GM12878 (cell line): ENCODE results near the gene ALOX12B. TPM values are rescaled to one million over a fixed set of nuclear protein-coding genes. Genes with fewer than 3 reads are reported as not detected.
A peak's percentile ranks its signal among the peaks of the same experiment; 100 is the strongest.

Source experiments
- ATAC-seq: fragments of 200-7000 bp; cut with Tn5 transposase; 3 replicates; pipeline ENCODE4 v1.9.1; 2020; ENCODE audit warnings: mild to moderate bottlenecking, moderate library complexity
- BruUV-seq: library from RNA; stranded (reverse); fragments of 400-500 nt; replicated peaks from 2 replicates; lab custom pipeline; 2021; lab: Mats Ljungman, UMichigan
- CTCF ChIA-PET: fragments of 300-600 bp; sonication (Branson Sonifier 250); formaldehyde crosslinking; extraction: SDS; loops from one replicate; lab custom pipeline; 2021; ENCODE audit warnings: inconsistent platforms; lab: Yijun Ruan, JAX
- POLR2A ChIA-PET: fragments of 350-600 bp; formaldehyde crosslinking; extraction: SDS; loops from one replicate; lab custom pipeline; 2021; ENCODE audit warnings: inconsistent platforms; lab: Charles Lee
- RAD21 ChIA-PET: fragments of 300-600 bp; sonication (Branson Sonifier 250); formaldehyde crosslinking; loops from one replicate; lab custom pipeline; 2023; ENCODE audit warnings: antibody characterized with exemption; ENCODE audit not compliant: unreplicated experiment; lab: Charles Lee
- SMC1A ChIA-PET: fragments of 300-600 bp; sonication (Branson Sonifier 250); formaldehyde crosslinking; loops from one replicate; lab custom pipeline; 2023; ENCODE audit not compliant: unreplicated experiment, uncharacterized antibody; lab: Charles Lee
- DNase-seq: peaks from one replicate; pipeline ENCODE4 v3.0.0-alpha.2; 2011; ENCODE audit warnings: low read depth, low spot score
- FAIRE-seq: peaks from 3 replicates; lab custom pipeline; 2011; peaks lifted over from hg19 to GRCh38; lab: Jason Lieb, UNC
- H2AFZ ChIP-seq: 2 replicates; pipeline ENCODE4 v1.6.0; 2011; ENCODE audit warnings: low read depth, low read length, control low read depth; ENCODE audit not compliant: control insufficient read depth
- H3K27ac ChIP-seq: 2 replicates; pipeline ENCODE4 v1.5.1; 2011; ENCODE audit warnings: control low read depth; ENCODE audit not compliant: control insufficient read depth, insufficient read depth
- H3K27me3 ChIP-seq, 2 experiments: replicated peaks in 1 of 2; 2 replicates each; pipeline versions ENCODE4 v1.6.0 to v1.6.1; 2011; ENCODE audit warnings: low read length in 1 of 2; ENCODE audit not compliant: control insufficient read depth in 2 of 2, insufficient read depth in 2 of 2
- H3K36me3 ChIP-seq, 2 experiments: 2 replicates each; pipeline ENCODE4 v1.5.1; 2011; ENCODE audit warnings: low read length in 1 of 2; ENCODE audit not compliant: control insufficient read depth in 2 of 2, insufficient read depth in 2 of 2
- H3K4me1 ChIP-seq: 2 replicates; pipeline ENCODE4 v1.6.1; 2011; ENCODE audit warnings: mild to moderate bottlenecking, low read length, moderate library complexity, mixed read lengths; ENCODE audit not compliant: control insufficient read depth, insufficient read depth
- H3K4me2 ChIP-seq: 2 replicates; pipeline ENCODE4 v1.6.0; 2011; ENCODE audit warnings: control low read depth; ENCODE audit not compliant: control insufficient read depth, insufficient read depth
- H3K4me3 ChIP-seq: fragments of 200-600 bp; sonication (generic); 2 replicates; pipeline ENCODE4 v1.5.1; 2016
- H3K79me2 ChIP-seq: 2 replicates; pipeline ENCODE4 v1.6.0; 2011; ENCODE audit warnings: low read length; ENCODE audit not compliant: control insufficient read depth, insufficient read depth
- H3K9ac ChIP-seq: 2 replicates; pipeline ENCODE4 v1.8.0; 2011; ENCODE audit warnings: low read length, control low read depth, mixed read lengths; ENCODE audit not compliant: control insufficient read depth, insufficient read depth
- H3K9me3 ChIP-seq: replicated peaks from 3 replicates; pipeline ENCODE4 v1.5.1; 2011; ENCODE audit warnings: mild to moderate bottlenecking, low read length; ENCODE audit not compliant: control insufficient read depth, insufficient read depth
- H4K20me1 ChIP-seq: 2 replicates; pipeline ENCODE4 v1.6.0; 2011; ENCODE audit not compliant: control insufficient read depth, insufficient read depth
- BMI1 ChIP-seq: fragments of 450-650 bp; IDR thresholded peaks from 2 replicates; pipeline ENCODE4 v1.6.1; 2016; ENCODE audit warnings: mild to moderate bottlenecking, moderate library complexity, borderline replicate concordance
- HDAC6 ChIP-seq: fragments of 200-600 bp; sonication (generic); IDR thresholded peaks from one replicate; pipeline ENCODE4 v1.8.0; 2017; ENCODE audit warnings: antibody characterized with exemption; ENCODE audit not compliant: unreplicated experiment
- MXI1 ChIP-seq: fragments of 150-350 bp; IDR thresholded peaks from 2 replicates; pipeline ENCODE4 v1.6.1; 2011; ENCODE audit warnings: low read depth, mild to moderate bottlenecking, inconsistent platforms, low read length, improper control_type of control experiment
- SMARCA5 ChIP-seq: fragments of 450-650 bp; IDR thresholded peaks from 2 replicates; pipeline ENCODE4 v1.6.1; 2017; ENCODE audit warnings: mild to moderate bottlenecking
- YY1 ChIP-seq: IDR thresholded peaks from 2 replicates; pipeline ENCODE4 v1.6.1; 2011; ENCODE audit warnings: low read depth, mild to moderate bottlenecking, low read length
- WGBS: methylation state at CpG from one replicate; pipeline ENCODE4 v1.1.6; 2016; ENCODE audit warnings: low lambda C conversion rate; ENCODE audit not compliant: insufficient replicate concordance, insufficient coverage; ENCODE audit errors: missing lambda C conversion rate; 5-methylcytosine and 5-hydroxymethylcytosine counted together
- in situ Hi-C: fragments of 300-500 bp; cut with MboI; formaldehyde crosslinking; loops from 9 replicates; pipeline ENCODE4 v1.14.3; 2018; ENCODE audit warnings: mixed read lengths
- intact Hi-C: fragments of 100-400 bp; cut with micrococcal nuclease; formaldehyde crosslinking; loops from one replicate; pipeline ENCODE4 v1.14.2; 2022; ENCODE audit not compliant: unreplicated experiment
- polyA plus RNA-seq, 11 experiments: library from polyadenylated mRNA; depleted of rRNA in 4 of 11; unstranded in 6 of 11; stranded (reverse) in 5 of 11; fragments of >200 nt; fragmentation: Nextera tagmentation in 4 of 11; fragmentation: Illumina TruSeq in 1 of 11; extraction: Ambion mirVana in 4 of 11; extraction: Trizol in 1 of 11; gene quantifications; 1 replicate in 1 of 11; 2 replicates in 10 of 11; pipeline versions ENCODE4 v1.2.1 to v1.2.3, GENCODE V29; 2011 to 2016; ENCODE audit warnings: inconsistent platforms in 2 of 11, missing spikeins in 2 of 11, low read depth in 1 of 11
- total RNA-seq, 4 experiments: library from RNA; depleted of rRNA in 3 of 4; stranded (reverse); fragments of >200 nt in 3 of 4; fragmentation: Illumina TruSeq in 1 of 4; extraction: Trizol in 1 of 4; gene quantifications; 2 replicates each; pipeline versions ENCODE4 v1.2.1 to v1.2.3, GENCODE V29; 2013 to 2021
- TF ChIP-seq, protein P1 (sequence below): fragments of 450-650 bp; IDR thresholded peaks from 2 replicates; pipeline ENCODE4 v1.6.1; 2017; ENCODE audit warnings: mild to moderate bottlenecking, low read depth, inconsistent platforms; ENCODE audit not compliant: poor library complexity, severe bottlenecking

ALOX12B gene
- total and polyA plus RNA-seq, 10 of the 15 experiments (the other 5 are each of a cell fraction or from before 2014, with no cell fraction given) = 0.17 to 0.54 TPM; not detected in 8

- peak; percentile 98 for TF ChIP-seq SMARCA5
- peak; percentile 61 for TF ChIP-seq YY1
- peak; percentile 93 for TF ChIP-seq HDAC6
- TF ChIP-seq BMI1 = no peak
These were observed 34.3 kb upstream of the ALOX12B start (continued) for GRCh38 chr17:8121681-8122421.

GRCh38 chr17:8121407-8121680 is 33.8 kb upstream of the ALOX12B start:
- H3K4me3 ChIP-seq = peak overlapping the region; percentile 99
- no peak overlapping the region for H3K9ac ChIP-seq
- CTCF ChIA-PET = interaction anchor here (1.1 to 3.7 kb wide), 3 partner anchors 17 to 70 kb away, joined by 3 to 46 read pairs (median 11); no protein-coding TSS in a partner anchor
- DNase-seq (no peak), FAIRE-seq (no peak), ATAC-seq (no peak; the same call in 2 of the 3 replicates)
- POLR2A ChIA-PET = interaction anchor here (1.1 to 1.8 kb wide), 2 partner anchors 35 to 38 kb away, joined by 5 to 6 read pairs; no protein-coding TSS in a partner anchor
- 0 out of 2 replicates have a peak, but pooled peaks have one; percentile 15 for TF ChIP-seq MXI1
- TF ChIP-seq, protein P1, sequence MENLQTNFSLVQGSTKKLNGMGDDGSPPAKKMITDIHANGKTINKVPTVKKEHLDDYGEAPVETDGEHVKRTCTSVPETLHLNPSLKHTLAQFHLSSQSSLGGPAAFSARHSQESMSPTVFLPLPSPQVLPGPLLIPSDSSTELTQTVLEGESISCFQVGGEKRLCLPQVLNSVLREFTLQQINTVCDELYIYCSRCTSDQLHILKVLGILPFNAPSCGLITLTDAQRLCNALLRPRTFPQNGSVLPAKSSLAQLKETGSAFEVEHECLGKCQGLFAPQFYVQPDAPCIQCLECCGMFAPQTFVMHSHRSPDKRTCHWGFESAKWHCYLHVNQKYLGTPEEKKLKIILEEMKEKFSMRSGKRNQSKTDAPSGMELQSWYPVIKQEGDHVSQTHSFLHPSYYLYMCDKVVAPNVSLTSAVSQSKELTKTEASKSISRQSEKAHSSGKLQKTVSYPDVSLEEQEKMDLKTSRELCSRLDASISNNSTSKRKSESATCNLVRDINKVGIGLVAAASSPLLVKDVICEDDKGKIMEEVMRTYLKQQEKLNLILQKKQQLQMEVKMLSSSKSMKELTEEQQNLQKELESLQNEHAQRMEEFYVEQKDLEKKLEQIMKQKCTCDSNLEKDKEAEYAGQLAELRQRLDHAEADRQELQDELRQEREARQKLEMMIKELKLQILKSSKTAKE = no peak
- TF ChIP-seq, all 136 proteins: peak for 1
- H3K36me3 ChIP-seq = no peaks in the 10 kb centered on the region
- peaks cover 5 to 11% of the 10 kb centered on the region in 2 experiments for H3K27me3 ChIP-seq
- ChIA-PET SMC1A (interaction anchor here (1.6 to 3.8 kb wide), 3 partner anchors 16 to 40 kb away, joined by 6 to 21 read pairs (median 7); no protein-coding TSS in a partner anchor), RAD21 (interaction anchor here (1.2 to 2.6 kb wide), 2 partner anchors 37 to 66 kb away, joined by 3 to 16 read pairs; no protein-coding TSS in a partner anchor)
- intact Hi-C loops (loop anchor here (2.0 to 5.0 kb wide), 2 partner anchors 65 to 176 kb away; partner anchors contain the start of gene SLC25A35), in situ Hi-C loops (no loop called here)
- H3K9me3 ChIP-seq = no peaks in the 10 kb centered on the region
- H3K27ac ChIP-seq = no peak overlapping the region
- 0% methylated on average over 21 of the region's 25 CpGs for WGBS
- H3K79me2 ChIP-seq = no peaks in the 10 kb centered on the region
- no peaks in the 10 kb centered on the region for H4K20me1 ChIP-seq
- H3K4me1 ChIP-seq = peaks cover 39% of the 10 kb centered on the region
- peak overlapping the region; percentile 94 for H3K4me2 ChIP-seq
- H2AFZ ChIP-seq = peak overlapping the region; percentile 66; the same call in 1 of the 2 replicates
- no TSS peak for BruUV-seq
